HG02642 (cell line): ENCODE data around the gene CACNB1.
"Not testable (repeated sequence)": the region's sequence is repeated elsewhere in the genome, so short reads cannot be mapped to it uniquely, and the experiment has no call there.

Experiments
- ATAC-seq: cut with Tn5 transposase; IDR thresholded peaks from one replicate; pipeline ENCODE4 v1.9.1; 2021; ENCODE audit warnings: mild to moderate bottlenecking; ENCODE audit not compliant: unreplicated experiment, poor library complexity

Gene CACNB1

GRCh38 chr17:39131616-39132015 is 65.9 kb downstream of the CACNB1 start:
- no peak for ATAC-seq

- ATAC-seq = no peak
These were observed 67.3 kb downstream of the CACNB1 start for GRCh38 chr17:39130205-39130604.

- not testable (repeated sequence) for ATAC-seq
These were observed 67.9 kb downstream of the CACNB1 start for GRCh38 chr17:39129544-39129943.

- ATAC-seq = no peak
These were observed 71.0 kb downstream of the CACNB1 start for GRCh38 chr17:39126436-39126835.

GRCh38 chr17:39125143-39125875 is 72.2 kb downstream of the CACNB1 start:
- no peak for ATAC-seq

- no peak for ATAC-seq
These were observed 73.8 kb downstream of the CACNB1 start for GRCh38 chr17:39123627-39124026.
